ENCODE measurements around the gene NME8. TPM values are rescaled to one million over a fixed set of nuclear protein-coding genes. Genes with fewer than 3 reads are reported as not detected.

NME8 gene
- total RNA-seq, 2 donors from 2014 or later, result 2.3 to 9.2 TPM

DNA sequence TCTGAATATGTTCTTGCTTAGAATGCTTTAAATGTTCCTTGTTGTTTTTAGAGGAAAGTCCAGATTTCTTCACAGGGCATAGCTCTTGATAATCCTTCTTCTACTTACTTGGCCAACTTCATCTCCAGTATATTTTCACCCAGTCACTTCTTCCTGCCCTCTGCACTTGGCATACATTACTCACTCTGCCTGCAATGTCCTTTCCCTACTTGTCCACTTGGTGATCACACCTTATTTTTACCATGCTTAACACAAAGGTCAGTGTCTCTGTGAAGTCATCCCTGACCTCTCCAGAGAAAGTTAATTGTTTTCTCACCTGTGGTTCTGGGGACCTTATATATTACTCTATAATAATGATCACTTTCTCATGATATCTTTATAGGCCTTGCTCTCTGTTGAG, 45.0 kb downstream of the NME8 start:
- no peak overlapping the region for H3K27ac Mint-ChIP-seq
- Histone ChIP-seq H3K4me1 (ENCODE audit: control insufficient read depth, insufficient read depth, low read length) (no peaks in the 10 kb centered on the region), H3K36me3 (ENCODE audit: control insufficient read depth, insufficient read depth, low read length) (no peaks in the 10 kb centered on the region), H3K27me3 (ENCODE audit: control insufficient read depth, insufficient read depth, low read length, poor library complexity, severe bottlenecking) (no peaks in the 10 kb centered on the region), H3K4me3 (ENCODE audit: low read length) (no peak overlapping the region), H3K27ac (ENCODE audit: low read depth, low read length) (no peak overlapping the region), H3K9ac (ENCODE audit: extremely low read depth, low read length, poor library complexity, severe bottlenecking) (no peak overlapping the region), H3K9me3 (ENCODE audit: control insufficient read depth, low read length) (no peaks in the 10 kb centered on the region)
- H3K4me1 Mint-ChIP-seq, result no peaks in the 10 kb centered on the region
- TF ChIP-seq CTCF (conservative IDR thresholded peaks at IDR 0.05), result no peak
- no peaks in the 10 kb centered on the region for H3K36me3 Mint-ChIP-seq (ENCODE audit: low read depth)
- DNase-seq, result no peak
- H3K27me3 Mint-ChIP-seq (ENCODE audit: insufficient read depth), result no peaks in the 10 kb centered on the region
- no peak overlapping the region for H3K4me3 Mint-ChIP-seq
- H3K9me3 Mint-ChIP-seq, result no peaks in the 10 kb centered on the region

DNA sequence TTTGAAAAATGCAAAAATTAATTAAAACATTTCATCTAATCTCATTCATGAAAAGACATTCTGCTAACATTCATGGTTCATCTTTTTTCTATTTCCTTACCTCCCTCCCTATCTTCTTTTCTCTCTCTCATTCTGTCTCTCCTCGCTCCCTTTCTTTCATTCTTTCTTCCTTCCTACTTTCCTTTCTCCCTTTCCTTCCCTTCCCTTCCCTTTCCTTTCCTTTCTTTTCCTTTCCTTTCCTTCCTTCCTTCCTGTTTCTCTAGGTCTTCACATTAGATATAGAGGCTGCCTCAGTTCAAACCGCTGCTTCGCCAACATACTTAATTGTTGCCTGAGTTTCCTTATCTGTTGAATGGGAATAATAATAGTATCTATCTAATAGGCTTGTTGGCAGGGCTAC, 46.3 kb downstream of the NME8 start:
- no peaks in the 10 kb centered on the region for H3K36me3 Mint-ChIP-seq (ENCODE audit: low read depth)
- H3K4me3 ChIP-seq (ENCODE audit: low read length), result no peak overlapping the region
- H3K27me3 Mint-ChIP-seq (ENCODE audit: insufficient read depth), result no peaks in the 10 kb centered on the region
- no peak overlapping the region for H3K27ac Mint-ChIP-seq
- no peaks in the 10 kb centered on the region for H3K4me1 Mint-ChIP-seq
- no peaks in the 10 kb centered on the region for H3K4me1 ChIP-seq (ENCODE audit: control insufficient read depth, insufficient read depth, low read length)
- DNase-seq, result no peak
- WGBS, 2 experiments (ENCODE audit: insufficient coverage in 1 of 2, insufficient read length in 1 of 2), result 86 to 93% methylated on average over 1 to 3 of the region's 3 CpGs
- no peaks in the 10 kb centered on the region for H3K9me3 Mint-ChIP-seq
- H3K9ac ChIP-seq (ENCODE audit: extremely low read depth, low read length, poor library complexity, severe bottlenecking), result no peak overlapping the region
- TF ChIP-seq CTCF (conservative IDR thresholded peaks at IDR 0.05), result no peak
- no peaks in the 10 kb centered on the region for H3K36me3 ChIP-seq (ENCODE audit: control insufficient read depth, insufficient read depth, low read length)
- H3K4me3 Mint-ChIP-seq, result no peak overlapping the region
- no peaks in the 10 kb centered on the region for H3K27me3 ChIP-seq (ENCODE audit: control insufficient read depth, insufficient read depth, low read length, poor library complexity, severe bottlenecking)
- H3K9me3 ChIP-seq (ENCODE audit: control insufficient read depth, low read length), result no peaks in the 10 kb centered on the region
- H3K27ac ChIP-seq (ENCODE audit: low read depth, low read length), result no peak overlapping the region

DNA sequence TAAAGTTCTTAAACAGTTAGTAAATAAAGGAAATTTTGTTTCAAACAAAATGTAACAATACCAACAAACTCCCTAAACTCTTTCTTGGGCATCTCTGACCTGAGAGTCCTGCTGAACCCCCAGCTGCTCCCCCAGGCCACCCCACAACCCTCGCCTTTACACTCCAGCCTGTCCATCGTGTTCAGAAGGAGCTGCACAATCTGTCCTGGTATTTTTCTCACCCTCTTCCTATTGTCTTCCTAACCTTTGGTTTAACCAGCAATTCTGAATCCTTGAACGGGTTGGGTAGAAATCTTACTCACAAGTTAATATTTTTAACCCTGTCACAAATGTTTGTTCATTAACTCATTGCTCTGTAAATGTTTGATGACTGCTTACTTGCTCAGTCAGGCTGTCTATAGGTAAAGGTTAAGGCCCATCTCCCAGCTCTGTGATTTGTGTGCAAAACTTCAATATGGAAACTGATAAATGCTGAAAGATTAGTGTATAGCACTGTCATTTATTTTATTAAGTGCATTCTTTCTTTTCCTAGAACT, 51.4 kb downstream of the NME8 start:
- no peaks in the 10 kb centered on the region for H3K4me1 ChIP-seq (ENCODE audit: control insufficient read depth, insufficient read depth, low read length)
- no peaks in the 10 kb centered on the region for H3K27me3 ChIP-seq (ENCODE audit: control insufficient read depth, insufficient read depth, low read length, poor library complexity, severe bottlenecking)
- Mint-ChIP-seq H3K9me3 (no peaks in the 10 kb centered on the region), H3K36me3 (ENCODE audit: low read depth) (no peaks in the 10 kb centered on the region), H3K27ac (no peak overlapping the region), H3K27me3 (ENCODE audit: insufficient read depth) (peaks cover 1% of the 10 kb centered on the region), H3K4me1 (no peaks in the 10 kb centered on the region), H3K4me3 (no peak overlapping the region)
- DNase-seq, result no peak
- H3K9me3 ChIP-seq (ENCODE audit: control insufficient read depth, low read length), result no peaks in the 10 kb centered on the region
- H3K4me3 ChIP-seq (ENCODE audit: low read length), result no peak overlapping the region
- H3K9ac ChIP-seq (ENCODE audit: extremely low read depth, low read length, poor library complexity, severe bottlenecking), result no peak overlapping the region
- no peak overlapping the region for H3K27ac ChIP-seq (ENCODE audit: low read depth, low read length)
- H3K36me3 ChIP-seq (ENCODE audit: control insufficient read depth, insufficient read depth, low read length), result no peaks in the 10 kb centered on the region
- no peak for TF ChIP-seq CTCF (conservative IDR thresholded peaks at IDR 0.05)
- WGBS, 2 experiments (ENCODE audit: insufficient coverage in 1 of 2, insufficient read length in 1 of 2), result 87% methylated on average over 3 of the region's 3 CpGs; no CpG with 5 or more reads in 1 of the 2 experiments

All from endodermal cell (in vitro differentiated cells).